HG03439 (cell line): ENCODE data around the gene HNRNPU.
A peak's percentile ranks its signal among the peaks of the same experiment; 100 is the strongest.

ENCODE experiments used
- ATAC-seq: cut with Tn5 transposase; IDR thresholded peaks from one replicate; pipeline ENCODE4 v1.9.1; 2021; ENCODE audit warnings: mild to moderate bottlenecking, moderate library complexity; ENCODE audit not compliant: unreplicated experiment

The HNRNPU gene

GRCh38 chr1:244863491-244864252, 671 bp downstream of the HNRNPU start:
- peak; percentile 12 for ATAC-seq

- ATAC-seq, result peak; percentile 44
These were observed 1.4 kb downstream of the HNRNPU start for GRCh38 chr1:244862699-244863490.

GRCh38 chr1:244862354-244862698, 2.0 kb downstream of the HNRNPU start:
- no peak for ATAC-seq

- ATAC-seq, result no peak
These were observed 2.7 kb downstream of the HNRNPU start for GRCh38 chr1:244861683-244862082.

- no peak for ATAC-seq
These were observed 3.3 kb downstream of the HNRNPU start for GRCh38 chr1:244860914-244861610.

- ATAC-seq, result no peak
These were observed 4.3 kb downstream of the HNRNPU start for GRCh38 chr1:244860078-244860477.

GRCh38 chr1:244858357-244858756, 6.0 kb downstream of the HNRNPU start:
- no peak for ATAC-seq

GRCh38 chr1:244857761-244858160, 6.6 kb downstream of the HNRNPU start:
- no peak for ATAC-seq

GRCh38 chr1:244854865-244855578, 9.3 kb downstream of the HNRNPU start:
- no peak for ATAC-seq

GRCh38 chr1:244854166-244854565, 10.2 kb downstream of the HNRNPU start:
- ATAC-seq, result no peak

GRCh38 chr1:244852694-244853093, 11.6 kb downstream of the HNRNPU start:
- no peak for ATAC-seq

GRCh38 chr1:244851546-244852231, 12.7 kb downstream of the HNRNPU start:
- no peak for ATAC-seq

- ATAC-seq, result no peak
These were observed 13.4 kb downstream of the HNRNPU start for GRCh38 chr1:244850896-244851295.

- no peak for ATAC-seq
These were observed 14.1 kb downstream of the HNRNPU start for GRCh38 chr1:244850099-244850852.

GRCh38 chr1:244849189-244849866, 15.0 kb downstream of the HNRNPU start:
- ATAC-seq, result no peak

- no peak for ATAC-seq
These were observed 17.7 kb downstream of the HNRNPU start for GRCh38 chr1:244846653-244847052.

GRCh38 chr1:244844155-244845121, 19.9 kb downstream of the HNRNPU start:
- no peak for ATAC-seq
